Activated CD4-positive, CD25-positive, alpha-beta regulatory T cell treated with anti-CD3 and anti-CD28 coated beads, Interleukin-2, amount 50 U/mL, for 72 hours (primary cell): Measurements from ENCODE around the gene MYH11.

ENCODE experiments used
- DNase-seq: peaks from one replicate; pipeline ENCODE4 v3.0.0; 2021

The MYH11 gene

DNA sequence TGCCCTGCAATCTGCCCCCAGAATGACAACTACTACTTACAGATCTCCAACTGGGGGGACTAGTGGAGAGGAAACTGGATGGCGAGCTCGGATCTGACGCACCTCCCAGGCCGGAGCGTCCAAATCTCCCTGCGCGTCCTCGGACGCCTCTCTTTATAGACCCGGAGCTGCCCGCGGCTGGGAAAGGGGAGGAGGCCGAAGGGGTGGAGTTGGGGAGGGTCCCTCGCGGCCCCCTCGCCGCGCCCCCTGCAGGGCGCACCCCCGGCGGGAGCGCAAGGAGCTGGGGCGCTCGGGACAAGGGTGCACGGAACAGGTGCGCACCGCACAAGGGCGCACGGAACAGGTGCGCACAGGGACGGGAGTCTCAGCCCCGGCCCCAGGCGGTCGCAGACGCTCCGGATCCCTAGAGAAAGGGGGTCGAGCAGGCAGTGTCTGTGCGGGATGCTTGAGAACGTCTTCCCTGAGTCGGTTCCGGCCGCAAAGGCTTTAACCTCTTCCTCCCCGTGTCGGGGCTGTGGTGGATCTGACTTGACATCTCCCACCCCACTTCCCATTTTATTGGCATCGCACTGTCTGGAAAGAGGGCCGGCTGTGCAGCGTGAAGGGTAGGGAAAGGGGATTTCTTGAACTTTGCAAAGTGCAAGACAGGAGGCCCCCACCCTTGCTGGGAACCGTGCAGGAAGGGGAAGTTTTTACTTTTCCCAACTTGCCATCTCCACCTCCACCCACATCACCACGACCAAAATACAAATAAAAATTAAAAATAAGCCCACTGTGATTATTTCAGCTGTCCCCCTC lies at the start of gene MYH11:
TSS of gene MYH11 (minus strand) at position 128 of the 798 bp plus-strand sequence. CDS start 18,776 bp downstream, outside the sequence.
- DNase-seq: no peak

DNA sequence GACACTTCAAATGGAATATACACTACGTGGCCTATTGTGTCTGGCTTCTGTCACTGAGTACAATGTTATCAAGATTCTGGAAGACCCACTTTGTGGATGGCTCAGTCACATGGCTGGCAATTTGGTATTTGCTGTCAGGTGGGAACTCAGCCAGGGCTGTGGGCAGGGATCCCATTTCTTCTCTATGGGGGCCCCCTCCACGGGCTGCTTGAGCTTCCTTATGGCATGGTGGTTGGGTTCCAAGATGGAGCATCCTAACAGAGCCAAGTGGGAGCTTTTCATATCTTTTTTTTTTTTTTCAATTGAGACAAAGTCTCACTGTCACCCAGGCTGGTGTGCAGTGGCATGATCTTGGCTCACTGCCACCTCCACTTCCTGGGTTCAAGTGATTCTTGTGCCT lies 49.6 kb upstream of the MYH11 start:
- DNase-seq: no peak

DNA sequence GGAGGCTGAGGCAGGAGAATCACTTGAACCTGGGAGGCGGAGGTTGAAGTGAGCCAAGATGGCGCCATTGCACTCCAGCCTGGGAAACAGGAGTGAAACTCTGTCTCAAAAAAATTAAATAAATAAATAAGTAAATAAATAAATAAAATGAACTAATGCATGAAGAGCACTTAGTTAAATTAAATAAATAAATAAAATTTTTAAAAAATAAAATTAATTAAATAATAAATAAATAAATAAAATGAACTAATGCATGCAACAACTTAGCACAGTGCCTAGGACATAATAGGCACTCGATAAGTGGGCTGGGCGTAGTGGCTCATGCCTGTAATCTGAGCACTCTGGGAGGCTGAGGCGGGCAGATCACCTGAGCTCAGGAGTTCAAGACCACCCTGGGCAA lies 47.1 kb upstream of the MYH11 start:
- no peak for DNase-seq

DNA sequence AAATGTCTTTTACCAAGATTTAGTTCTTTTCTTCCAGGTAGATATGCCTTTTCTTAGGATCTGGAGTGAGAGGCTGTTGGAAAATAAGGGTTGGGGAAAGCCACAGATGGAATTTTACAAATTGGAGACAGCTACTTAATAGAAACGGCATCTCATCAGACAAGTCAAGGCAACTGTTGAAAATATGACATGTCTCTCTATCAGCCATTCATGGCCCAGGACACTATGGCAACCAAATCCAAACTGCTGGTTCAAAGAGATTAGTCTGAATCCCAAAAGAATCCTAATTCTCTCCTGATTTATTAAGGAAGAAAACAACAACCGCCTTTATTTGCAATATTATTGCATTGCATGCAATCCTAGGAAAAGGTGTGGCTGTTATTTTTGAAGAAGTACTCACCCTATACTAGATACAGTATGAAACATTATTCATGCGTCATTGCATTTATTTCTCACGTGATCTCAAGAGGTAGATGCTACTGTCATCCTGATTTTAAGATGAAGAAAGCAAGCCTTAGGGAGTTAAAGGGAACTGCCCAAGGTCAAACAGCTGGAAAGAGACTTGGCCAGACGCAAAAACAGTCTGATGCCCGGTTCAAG lies 44.2 kb upstream of the MYH11 start:
- DNase-seq: no peak

DNA sequence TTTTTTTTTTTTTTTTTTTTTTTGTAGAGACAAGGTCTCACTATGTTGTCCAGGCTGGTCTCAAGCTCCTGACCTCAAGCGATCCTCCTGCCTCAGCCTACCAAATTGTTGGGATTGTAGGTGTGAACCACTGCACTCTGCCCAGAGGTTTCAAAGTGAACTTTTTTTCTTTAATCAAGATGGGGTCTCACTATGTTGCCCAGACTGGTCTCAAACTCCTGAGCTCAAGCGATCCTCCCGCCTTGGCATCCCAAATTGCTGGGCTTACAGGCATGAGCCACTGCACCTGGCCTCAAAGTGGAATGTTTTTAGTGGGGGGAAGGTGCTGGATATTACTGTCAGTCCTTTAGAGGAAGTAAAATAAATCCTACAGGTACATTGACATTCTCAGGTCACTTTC lies 43.5 kb upstream of the MYH11 start:
- no peak for DNase-seq

DNA sequence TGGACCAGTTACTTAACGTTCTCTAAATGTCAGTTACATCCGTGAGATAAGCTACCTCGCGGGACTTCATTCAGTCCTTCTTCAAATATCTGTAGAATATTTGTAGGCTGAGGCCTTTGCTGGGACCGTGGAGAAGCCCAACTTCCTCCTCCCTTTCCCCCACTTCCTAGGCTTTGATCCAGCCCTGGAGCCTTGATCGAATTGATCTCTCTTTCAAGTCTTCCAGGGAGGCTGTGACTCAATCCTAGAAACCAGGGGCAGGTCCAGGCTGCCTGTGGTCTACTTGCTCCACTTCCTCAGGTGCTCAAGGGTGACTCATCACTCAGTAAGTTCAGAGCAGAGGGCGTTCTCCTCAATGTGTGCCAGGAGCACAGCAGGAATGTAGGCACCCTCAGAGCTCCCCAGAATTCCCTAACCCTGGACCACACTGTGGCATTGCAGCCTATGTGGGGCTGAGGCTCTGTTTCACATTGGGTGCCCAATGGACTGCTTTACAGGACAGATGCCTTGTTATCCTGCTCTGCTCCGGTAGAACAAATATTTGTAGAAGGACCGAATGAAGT lies 42.8 kb upstream of the MYH11 start:
- DNase-seq: peak; percentile 36

DNA sequence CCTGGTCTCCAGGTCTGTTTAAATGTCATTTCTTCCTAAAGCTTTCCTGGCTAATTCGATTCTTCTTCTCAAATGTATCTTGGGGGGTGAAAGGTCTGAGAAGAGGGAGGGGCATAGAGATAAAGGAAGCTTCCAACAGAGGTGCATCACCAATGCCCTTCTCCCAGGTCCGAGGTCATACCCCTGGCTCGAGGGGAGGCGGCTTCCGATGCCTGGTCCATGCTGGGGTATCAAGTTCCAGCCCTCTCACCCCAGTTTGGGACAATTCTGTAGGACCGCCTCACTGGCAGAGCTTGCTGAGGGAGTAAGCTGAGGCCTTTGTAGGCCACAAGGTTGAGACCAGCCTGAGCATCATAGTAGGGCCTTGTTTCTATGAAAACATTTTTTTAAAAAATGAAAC lies 41.8 kb upstream of the MYH11 start:
- DNase-seq: no peak

DNA sequence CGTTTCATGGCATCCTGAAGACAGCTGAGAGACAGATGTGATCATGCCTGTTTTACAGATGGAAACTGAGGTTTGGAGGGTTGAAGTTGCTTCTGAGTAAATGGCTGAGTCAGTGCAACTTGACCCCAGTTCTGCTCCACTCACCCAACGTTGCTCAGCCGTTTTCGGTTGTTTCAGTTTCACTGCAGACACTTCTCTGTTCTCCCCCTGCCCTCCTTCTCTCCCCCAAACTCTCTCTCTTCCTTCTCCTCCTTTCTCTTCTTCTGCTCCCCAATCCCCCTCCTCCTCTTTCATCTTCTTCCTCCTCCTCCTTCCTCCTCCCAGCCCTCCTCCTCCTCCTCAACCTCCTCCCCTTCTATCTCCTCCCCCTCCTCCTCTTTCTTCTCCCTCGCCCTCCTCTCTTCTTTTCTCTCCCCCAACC lies 41.0 kb upstream of the MYH11 start:
- DNase-seq: no peak

DNA sequence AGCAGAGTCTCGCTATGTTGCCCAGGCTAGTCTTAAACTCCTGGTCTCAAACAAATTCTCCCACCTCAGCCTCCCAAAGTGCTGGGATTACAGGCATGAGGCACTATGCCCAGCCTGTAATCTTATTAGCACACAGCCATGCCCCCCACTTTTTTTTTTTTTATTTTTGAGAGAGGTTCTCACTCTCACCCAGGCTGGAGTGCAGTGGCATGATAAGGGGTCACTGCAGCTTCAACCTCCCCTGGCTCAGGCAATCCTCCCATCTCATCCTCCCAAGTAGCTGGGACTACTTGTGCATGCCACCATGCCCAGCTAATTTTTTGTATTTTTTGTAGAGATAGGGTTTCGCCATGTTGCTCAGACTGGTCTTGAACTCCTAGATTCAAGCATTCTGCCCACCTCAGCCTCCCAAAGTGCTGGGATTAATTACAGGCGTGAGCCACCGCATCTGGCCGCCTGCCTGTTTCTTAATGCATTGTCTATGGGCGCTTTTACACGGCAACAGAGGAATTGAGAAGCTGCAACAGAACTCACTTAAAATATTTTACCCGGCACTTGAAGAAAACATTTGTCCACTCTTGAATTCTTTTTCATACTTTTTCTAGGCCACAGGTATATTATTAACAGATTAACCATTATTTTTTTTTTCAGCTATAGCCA lies 40.4 kb upstream of the MYH11 start:
- no peak for DNase-seq

DNA sequence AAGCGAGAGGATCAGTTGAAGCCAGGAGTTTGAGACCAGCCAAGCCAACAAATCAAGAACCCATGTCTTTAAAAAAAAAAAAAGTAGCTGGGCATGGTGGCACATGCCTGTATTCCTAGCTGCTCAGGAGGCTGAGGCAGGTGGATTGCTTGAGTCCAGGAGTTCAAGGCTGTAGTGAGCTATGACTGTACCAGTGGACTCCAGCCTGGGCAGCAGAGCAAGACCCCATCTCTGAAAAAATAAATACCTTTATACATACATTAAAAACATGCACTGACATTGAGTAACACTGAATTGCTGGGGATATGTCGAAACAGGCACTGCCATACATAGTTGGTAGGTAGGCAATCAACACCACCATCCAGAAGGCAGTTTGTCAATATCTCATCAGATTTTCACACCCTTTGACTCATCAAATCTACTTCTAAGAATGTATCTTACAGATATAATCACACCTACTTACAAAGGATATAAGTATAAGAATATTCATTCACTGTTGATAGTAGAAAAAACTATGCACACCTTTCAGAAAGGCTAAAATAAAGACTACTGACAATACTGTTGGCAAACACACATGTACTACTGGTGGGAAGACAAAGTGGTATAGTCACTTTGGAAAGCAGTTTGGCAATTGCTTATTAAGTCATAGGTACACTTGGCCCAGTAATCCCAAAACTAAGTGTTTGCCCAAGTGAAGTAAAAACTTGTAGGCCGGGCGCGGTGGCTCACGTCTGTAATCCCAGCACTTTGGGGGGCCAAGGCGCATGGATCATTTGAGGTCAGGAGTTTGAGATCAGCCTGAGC lies 37.9 kb upstream of the MYH11 start:
- DNase-seq: no peak

DNA sequence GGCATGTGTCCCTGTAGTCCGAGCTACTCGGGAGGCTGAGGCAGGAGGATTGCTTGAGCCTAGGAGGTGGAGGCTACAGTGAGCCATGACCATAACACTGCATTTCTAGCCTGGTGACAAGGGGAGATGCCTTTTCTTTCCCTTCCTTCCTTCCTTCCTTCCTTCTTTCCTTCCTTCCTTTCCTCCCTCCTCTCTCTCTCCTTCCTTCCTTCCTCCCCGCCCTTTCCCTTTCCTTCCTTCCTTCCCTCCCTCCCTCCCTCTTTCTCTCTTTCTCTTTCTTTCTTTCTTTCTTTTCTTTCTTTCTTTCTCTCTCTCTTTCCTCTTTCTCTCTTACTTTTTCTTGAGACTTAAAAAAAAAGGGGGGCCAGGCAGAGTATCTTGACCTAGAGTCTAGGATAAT lies 34.7 kb upstream of the MYH11 start:
- no peak for DNase-seq

DNA sequence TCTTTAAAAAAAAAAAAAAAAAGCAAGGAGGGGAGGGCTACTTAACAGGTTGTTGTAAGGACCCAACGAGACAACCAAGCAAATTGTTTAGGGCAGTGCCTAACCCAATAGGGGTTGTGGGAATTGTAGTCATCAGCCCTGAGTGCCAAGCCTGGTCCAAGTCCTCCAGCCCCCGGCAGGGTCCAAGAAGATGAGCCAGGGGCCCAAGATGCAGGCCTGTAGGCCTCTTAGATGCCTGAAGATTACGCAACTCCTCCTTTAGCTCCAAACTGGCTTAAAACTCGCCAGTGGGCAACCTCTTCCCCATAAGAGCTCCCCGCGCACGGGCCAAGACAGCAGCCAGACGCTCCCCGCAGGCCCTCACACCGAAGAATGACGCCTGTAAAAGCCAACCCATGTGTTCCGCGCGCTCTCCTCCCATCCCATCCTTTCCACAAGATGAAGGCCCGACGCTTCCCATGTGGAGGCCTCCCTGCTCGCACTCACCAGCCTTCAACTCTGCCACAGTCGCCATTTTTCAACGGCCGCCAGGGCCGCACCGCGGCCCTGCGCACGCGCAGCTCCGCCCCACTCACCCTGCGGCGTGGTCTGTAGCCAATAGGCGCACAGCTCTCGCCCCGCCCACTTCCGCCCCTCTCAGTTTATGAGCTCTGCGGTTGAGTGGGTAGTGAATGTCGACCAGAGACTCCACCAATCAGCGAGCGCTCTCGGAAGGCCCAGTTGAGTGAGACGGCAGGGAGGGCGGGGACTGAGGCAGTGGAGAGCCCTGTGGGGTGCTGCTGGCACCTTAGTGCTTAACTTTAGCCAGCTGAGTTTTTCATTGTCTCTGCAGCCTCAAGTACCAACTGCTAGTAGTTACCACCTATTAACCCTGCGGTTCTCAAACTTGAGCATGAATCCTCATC lies 31.5 kb upstream of the MYH11 start, which contains the start of gene CEP20:
TSS of gene CEP20 (minus strand) at position 532 of the 905 bp plus-strand sequence. CDS start at position 514, 18 bp downstream.
- DNase-seq: peak; percentile 100

DNA sequence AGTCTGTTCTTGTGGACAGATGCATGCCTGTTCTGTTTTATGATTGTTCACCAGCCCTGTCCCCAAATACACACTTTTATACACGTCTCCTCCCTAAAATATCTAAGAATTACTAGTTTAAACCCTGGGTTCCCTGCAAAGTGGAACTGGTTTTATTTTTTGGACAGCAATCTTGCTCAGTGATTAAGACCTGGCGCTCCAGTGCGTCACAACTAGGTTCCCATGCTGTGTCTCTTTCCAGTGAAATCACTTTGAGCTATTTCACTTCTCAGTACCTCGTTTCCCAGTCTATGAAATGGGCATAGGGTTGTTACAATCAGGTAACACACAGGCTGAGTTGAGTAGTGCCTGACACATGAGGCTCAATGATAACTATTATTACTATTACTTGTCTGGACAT lies 30.5 kb upstream of the MYH11 start:
- no peak for DNase-seq

DNA sequence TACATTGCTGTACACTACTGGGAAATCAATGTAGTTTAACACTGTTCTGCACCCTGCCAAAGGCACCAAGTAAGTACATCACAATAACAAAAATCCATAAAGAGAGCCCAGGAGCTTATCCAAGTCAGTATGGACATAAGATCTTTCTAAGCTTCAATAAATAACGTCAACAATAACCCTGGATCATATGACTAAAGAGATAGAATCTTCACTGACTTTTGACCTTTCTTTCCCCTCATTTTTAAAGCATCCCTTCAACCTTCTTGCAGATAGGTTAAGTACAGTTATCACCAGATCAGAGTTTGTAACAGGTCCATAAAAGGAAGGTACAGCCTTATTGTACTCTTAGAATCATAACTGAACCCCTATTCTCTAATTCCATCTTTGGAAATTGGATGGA lies 29.2 kb upstream of the MYH11 start:
- no peak for DNase-seq

DNA sequence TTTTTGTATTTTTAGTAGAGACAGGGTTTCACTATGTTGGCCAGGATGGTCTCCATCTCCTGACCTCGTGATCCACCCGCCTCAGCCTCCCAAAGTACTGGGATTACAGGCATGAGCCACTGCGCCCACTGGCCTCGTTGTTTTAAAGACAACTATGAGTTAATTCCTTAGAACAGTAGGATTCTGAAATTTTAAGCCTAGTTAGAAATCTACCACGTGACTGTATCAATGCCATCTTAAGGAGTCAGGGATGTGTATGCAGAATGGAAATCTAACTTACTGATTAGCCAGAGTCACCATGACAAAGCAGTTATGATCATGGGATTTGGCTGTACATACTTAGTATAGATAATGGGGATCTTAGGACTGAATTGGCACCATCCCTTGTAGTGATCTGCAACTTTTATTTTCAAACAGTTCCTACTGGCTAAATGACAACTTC lies 28.8 kb upstream of the MYH11 start:
- DNase-seq: no peak

DNA sequence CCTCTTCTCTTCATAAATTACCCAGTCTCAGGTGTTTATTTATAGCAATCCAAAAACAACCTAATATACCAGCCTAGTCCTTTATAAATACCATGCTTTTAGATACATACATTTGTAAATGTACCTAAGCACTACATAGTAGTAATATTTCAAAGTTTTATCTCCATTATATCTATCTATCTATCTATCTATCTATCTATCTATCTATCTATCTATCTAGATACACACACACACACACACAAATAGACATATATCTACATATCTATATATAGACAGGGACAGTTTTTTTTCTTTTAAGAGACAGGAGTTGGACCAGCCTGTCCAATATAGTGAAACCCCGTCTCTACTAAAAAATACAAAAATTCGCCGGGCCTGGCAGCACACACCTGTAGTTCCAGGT lies 25.7 kb upstream of the MYH11 start:
- DNase-seq: no peak

DNA sequence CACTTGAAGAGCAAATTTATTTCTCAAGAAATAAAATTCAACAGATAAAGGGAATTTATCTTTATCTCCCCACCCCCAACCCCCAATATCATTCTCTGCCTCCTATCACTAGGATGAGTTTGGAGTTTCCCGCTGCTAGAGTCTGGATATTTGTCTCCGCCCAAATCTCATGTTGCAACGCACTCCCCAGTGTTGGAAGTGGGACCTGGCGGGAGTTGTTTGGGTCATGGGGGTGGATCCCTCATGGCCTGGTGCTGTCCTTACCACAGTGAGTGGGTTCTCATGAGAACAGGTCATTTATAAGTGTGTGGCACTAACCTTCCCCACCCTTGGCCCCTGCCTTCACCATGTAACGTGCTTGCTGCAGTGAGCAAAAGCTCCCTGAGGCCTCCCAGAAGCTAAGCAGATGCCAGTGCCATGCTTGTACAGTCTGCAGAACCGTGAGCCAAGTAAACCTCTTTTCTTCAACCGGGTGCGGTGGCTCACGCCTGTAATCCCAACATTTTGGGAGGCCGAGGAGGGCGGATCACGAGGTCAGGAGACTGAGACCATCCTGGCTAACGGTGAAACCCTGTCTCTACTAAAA lies 25.1 kb upstream of the MYH11 start:
- no peak for DNase-seq

DNA sequence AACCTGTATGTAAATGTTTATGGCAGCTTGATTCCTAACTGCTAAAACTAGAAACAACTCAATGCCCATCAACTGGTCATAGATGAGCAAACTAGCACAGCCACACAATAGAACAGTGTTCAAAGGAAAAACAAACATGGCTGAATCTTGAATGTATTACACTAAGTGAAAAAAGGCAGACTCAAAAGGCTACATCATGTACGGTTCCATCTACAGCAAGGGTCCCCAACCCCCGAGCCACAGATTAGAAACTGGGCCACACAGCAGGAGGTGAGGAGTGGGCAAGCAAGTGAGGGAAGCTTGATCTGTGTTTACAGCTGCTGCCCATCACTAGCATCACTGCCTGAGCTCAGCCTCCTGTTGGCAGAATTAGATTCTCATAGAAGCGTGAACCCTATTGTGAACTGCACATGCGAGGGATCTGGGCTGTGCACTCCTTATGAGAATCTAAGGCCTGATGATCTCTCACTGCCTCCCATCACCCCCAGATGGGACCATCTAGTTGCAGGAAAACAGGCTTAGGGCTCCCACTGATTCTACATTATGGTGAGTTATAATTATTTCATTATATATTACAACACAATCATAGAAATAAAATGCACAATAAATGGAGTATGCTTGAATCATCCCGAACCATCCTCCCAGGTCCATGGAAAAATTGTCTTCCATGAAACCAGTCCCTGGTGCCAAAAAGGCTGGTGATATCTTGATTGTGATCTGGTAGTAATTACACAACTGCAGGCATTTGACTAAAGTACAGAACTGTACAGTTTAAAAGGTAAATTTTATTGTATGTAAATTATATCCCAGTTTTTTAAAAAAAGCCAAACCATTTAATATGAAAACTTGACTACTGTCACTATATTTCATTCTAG lies 23.8 kb upstream of the MYH11 start:
- no peak for DNase-seq

DNA sequence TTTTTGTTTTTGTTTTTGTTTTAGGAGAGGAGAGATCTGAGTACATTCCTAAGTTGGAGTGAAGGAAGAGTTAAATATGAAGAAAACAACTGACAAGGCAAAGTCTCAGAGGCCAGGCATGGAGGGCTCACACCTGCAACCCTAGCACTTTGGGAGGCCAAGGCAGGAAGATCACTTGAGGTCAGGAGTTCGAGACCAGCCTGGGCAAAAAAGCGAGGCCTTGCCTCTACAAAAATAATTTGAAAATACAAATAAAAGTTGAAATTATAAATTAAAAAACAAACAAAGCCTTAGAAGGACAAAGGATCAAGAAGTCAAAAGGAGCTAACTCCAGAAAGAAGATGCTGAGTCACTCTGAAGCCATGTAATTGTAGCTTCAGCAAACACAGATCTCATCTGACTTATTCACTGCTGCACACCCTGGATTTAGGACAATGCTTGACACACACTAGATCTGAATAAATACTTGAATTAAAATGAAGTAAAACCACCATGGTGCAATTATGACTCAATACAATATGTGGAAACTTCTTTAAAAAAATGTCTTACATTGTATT lies 22.5 kb upstream of the MYH11 start:
- DNase-seq: no peak

DNA sequence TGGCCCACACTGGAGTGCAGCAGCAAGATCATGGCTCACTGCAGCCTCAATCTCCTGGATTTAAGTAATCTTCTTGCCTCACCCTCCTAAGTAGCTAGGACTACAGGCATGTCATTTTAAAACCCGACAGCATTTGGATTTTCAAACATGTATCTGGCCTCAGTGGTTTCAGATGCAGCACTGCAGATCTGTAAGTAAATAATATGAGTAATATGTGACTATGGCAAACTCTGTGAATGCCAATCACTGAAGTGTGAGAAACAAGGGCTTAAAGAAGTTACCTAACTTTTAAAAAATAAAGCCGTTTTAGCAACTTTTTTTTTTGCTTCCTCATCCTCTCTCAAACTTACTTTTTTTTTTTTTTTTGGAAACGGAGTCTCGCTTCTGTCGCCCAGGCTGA lies 19.7 kb upstream of the MYH11 start:
- no peak for DNase-seq
